ENCODE results near the gene MAG. TPM values are rescaled to one million over a fixed set of nuclear protein-coding genes. Genes with fewer than 3 reads are reported as not detected.
A peak's percentile ranks its signal among the peaks of the same experiment; 100 is the strongest.

The MAG gene
- total and polyA plus RNA-seq, 2 of the 13 experiments (the other 11 are each of a cell fraction or from before 2014, with no cell fraction given): 0.20 to 1.3 TPM

- TF ChIP-seq RNF219 (CRISPR knock-in tag; IDR thresholded peaks at IDR 0.05): no peak; the same call in 1 of the 2 replicates
- TF ChIP-seq KIAA2018 (CRISPR knock-in tag; IDR thresholded peaks at IDR 0.05; ENCODE audit: borderline replicate concordance): peak; percentile 96
- no peak for TF ChIP-seq SCMH1 (CRISPR knock-in tag; IDR thresholded peaks at IDR 0.05; ENCODE audit: borderline replicate concordance)
- TF ChIP-seq DZIP1 (CRISPR knock-in tag; IDR thresholded peaks at IDR 0.05): no peak
- no peak for TF ChIP-seq SMAD9 (CRISPR knock-in tag; IDR thresholded peaks at IDR 0.05)
- peak; percentile 98 for TF ChIP-seq ZNF674 (CRISPR knock-in tag; IDR thresholded peaks at IDR 0.05; ENCODE audit: low read depth)
- TF ChIP-seq FOXJ3 (CRISPR knock-in tag; IDR thresholded peaks at IDR 0.05; ENCODE audit: borderline replicate concordance): no peak; the same call in 1 of the 2 replicates
- peak; percentile 78 for TF ChIP-seq TFE3 (CRISPR knock-in tag; IDR thresholded peaks at IDR 0.05)
- peak; percentile 75; the same call in 1 of the 2 replicates for TF ChIP-seq RXRA (CRISPR knock-in tag; IDR thresholded peaks at IDR 0.05)
- TF ChIP-seq CENPT (CRISPR knock-in tag; IDR thresholded peaks at IDR 0.05; ENCODE audit: low read depth): no peak
- no peak for TF ChIP-seq IKZF1 (IDR thresholded peaks at IDR 0.05)
These were observed 43.4 kb upstream of the MAG start, which contains the start of gene LSR (continued) for GRCh38 chr19:35248310-35249145.
